GM18861 (cell line): ENCODE measurements around the gene ADAMTS6.
"Not testable (repeated sequence)": the region's sequence is repeated elsewhere in the genome, so short reads cannot be mapped to it uniquely, and the experiment has no call there.

Experiments
- ATAC-seq: cut with Tn5 transposase; IDR thresholded peaks from one replicate; pipeline ENCODE4 v1.9.1; 2021; ENCODE audit not compliant: unreplicated experiment

The ADAMTS6 gene

DNA sequence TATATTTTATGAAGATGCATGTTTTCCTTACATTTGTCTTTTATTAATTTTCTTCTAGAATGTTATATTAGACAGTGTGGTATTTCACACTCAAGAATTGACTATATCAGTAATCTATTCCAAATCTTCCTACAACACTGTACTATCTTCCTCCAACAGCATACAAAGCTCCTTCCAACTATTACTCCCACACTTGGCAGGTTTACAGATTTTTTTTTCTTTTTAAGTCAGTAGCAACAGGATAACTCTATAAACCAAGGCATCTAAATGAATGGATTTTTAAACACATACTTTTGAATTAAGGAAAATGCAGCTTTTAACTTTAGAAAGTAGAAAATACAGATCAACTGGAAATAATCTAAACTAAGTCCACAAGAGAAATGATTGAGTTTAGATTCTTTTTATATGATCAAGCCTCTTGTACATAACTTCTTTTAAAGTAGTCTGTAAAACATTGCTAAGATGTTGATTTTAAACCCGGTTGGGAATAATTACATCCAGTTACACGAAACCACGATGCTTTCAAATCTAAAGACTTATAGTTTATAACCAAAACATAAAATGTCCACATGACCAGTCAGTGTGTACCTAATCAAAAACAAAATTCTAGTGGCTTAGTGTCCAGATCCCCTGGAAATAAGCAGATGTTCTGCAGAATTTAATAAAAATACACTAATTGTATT lies 281.6 kb downstream of the ADAMTS6 start:
- no peak for ATAC-seq

DNA sequence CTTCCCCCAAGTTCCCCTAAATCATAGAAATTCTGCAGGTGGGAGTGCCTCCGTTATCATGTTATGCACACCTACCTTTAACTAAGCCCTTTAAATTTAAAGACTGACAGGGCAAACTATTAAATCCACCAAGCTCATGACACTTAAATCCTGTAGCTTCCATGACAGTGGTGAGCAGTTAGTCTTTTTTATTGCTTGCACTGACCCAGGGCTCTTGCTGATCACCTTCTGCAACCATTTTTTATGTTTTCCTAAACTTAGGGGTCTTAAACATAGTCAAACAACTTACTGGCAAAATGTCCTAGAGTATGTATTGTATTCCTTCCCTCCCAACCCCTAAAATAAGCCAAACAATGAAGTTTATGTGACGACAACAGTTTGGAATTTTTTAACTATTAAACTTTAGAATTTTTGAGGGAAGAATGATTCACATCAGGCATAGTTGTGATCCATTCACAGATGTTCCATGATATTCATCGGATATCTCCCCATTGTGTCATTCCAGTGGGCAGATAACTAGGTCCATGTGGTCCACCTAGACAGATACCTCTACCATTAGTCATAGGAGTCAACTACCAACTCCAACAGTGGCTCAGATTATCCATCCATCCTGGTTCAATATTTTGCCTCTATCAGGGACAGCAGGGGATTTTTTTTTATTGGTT lies 283.1 kb downstream of the ADAMTS6 start:
- ATAC-seq = no peak

DNA sequence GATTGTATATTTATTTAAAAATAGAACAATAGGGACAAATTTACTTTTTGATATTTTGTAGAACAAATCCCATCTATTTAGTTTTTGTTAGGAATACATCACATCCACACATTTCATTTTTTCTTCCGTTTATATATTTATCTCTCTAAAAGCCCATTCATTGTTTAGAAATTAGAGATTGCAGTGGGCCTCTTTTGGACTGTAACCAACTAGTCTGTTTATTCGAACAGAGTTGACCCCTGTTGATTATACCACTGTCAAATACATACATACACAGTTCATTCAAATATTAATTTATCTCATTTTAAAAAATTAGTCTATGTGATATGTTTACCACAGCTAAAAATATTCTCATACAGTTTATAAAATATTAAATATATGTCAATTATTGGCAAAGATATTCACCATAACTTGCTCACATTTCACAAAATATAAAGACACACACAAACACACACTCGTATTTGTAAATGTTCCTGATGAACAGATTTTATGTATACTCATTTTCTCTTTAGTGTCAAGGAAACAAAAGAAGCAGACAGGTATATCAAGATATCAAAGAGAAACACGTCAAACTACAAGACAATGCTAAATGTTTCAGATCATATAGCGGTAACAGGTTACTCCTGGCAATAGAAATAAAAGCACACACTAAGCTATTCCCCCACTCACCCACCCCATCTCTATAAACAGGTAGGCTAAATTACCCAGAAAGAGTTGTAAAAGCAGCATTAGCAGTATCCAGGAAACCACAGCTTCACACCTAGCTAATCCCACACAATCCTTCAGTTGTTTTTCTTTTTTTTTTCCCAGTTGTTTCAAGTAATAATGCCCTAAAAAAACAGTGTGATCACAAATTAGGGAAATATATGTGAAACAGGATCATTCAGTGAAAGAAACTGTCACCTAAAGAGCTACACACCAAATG lies 283.9 kb downstream of the ADAMTS6 start:
- no peak for ATAC-seq

DNA sequence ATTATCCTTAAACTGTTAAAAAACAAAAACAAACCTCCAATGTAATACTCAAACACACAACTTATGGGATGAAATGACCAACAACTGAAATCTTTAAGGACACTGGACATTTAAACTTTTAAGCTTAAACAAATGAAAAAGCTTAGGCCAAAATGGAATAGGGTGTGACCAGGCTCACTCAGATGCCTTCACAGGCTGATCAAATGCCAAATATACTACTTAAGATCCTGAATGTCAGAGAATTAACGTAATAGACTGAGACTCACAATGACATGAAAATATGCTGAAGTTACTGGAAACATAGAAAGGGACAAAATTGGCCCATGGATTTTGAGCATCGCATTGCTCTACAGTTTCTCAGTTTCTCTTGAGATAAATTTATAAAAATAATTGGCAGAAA lies 286.8 kb downstream of the ADAMTS6 start:
- ATAC-seq = no peak

DNA sequence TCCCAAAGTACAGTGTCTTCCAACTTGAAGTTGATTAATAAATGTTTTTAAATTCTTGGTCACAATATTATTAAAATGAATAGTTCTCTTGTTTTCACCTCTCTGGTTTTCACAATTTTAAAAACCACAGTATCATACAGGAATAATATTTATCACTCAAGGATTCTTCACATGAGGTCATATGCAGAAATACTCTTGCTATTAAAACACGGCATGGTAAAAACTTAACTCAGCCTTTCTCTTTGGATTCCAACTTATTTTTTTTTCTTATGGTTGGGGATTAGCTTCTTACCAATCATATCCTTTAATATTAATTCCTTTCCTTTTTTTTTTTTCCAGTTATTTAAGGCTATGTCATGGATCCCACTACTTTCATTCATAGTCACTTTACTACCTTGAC lies 289.4 kb downstream of the ADAMTS6 start:
- no peak for ATAC-seq

DNA sequence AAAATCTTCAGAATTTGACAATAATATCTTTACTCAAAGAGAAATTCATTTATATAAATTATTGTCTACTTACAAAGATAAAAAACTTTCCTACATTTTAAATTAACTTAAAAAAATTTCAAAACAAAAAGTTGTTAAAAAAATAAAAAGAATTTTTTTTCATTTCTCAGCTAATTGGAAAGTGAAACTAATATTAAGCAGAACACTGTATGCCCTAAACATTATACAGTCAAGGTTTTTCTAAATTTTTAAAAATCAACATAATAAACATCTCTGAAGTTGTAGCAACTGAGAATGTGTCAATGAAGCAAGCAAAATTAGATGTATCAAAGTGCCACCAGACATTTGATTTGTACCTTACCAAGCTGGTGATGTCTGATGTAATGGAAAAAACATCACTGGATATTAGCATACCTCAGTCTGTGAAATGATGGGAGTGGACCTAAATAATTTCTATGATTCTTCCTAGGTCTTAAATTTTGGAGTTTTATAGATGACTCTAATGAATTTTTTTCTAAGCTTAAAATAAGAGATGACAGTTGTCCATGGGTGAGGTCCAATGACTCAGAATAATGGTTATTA lies 290.1 kb downstream of the ADAMTS6 start:
- ATAC-seq = no peak

DNA sequence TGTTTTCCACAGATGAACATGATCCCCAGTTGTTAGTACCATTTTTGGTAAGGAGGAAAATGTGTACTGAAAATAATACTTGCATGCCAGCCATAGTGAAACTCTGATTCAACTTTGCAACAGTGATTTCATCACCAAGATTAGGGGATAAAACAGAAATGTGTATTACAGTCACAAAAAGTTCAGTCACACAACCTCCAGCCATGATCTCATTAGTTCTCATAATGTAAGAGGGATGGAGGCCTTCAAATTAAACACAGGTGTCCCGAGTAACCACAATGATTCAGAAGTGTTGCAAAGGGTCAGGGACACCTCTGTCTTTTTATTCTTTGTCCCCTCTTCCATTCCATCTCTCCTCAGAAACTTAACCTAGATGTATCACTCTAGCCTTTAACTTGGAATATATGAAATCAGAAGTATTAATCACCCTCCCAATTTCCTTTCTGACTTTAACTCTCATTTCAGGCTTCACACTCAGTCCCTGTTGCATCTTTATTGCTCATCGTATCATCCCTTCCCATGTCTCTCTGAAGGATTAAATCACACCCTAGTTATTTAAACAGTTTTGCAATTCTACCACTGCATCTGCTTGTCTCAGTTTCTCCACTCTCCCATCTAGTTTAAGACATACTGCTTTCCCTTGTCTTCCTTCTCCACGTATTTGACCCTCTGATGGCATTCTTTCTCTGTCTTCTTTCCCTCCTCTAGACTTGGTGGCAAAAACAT lies 291.2 kb downstream of the ADAMTS6 start:
- ATAC-seq = no peak

DNA sequence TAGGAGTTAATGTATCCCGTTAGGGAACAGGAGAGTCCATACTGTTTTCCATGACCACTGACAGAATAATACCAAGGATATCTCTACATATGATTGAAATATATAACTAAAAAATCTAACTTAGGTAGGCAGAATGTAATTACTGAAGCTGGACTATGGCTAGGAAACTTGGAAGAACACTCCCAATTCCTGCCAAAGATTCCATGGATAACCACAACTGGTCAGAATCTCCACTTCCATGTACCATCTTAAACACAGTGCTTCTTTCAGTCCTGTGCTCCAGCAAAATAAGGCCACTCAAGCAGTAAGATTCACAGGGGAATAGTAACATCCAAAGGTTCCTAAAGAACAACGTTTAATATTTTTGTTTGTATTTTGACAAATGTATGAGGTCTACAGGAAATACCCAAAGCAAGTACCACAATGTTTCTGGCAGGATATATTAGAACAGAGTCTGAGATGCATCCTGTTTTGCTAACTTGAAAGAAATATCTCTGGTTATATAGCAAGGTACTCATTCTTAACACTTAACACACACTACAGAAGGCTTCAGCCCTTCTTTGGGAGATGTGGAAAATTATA lies 295.0 kb downstream of the ADAMTS6 start:
- no peak for ATAC-seq

DNA sequence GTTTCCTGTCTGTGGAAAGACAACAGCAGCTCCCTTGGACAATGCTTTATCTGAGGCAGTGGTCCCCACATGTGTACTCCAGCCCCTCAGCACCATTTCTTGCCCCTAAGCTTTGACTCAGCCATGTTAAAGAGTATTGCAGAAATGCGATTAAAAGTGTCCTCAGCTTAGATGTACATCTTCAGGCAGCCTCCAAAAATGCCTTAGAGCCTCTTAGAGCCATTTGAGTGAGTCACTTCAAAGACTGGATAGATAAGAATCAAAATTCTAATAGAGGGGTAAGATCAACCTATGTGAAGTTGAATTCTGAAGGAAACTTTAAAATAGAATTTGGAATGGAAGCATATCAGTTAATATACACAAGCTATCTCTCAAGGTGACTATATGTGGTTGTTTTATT lies 296.3 kb downstream of the ADAMTS6 start:
- ATAC-seq = no peak

DNA sequence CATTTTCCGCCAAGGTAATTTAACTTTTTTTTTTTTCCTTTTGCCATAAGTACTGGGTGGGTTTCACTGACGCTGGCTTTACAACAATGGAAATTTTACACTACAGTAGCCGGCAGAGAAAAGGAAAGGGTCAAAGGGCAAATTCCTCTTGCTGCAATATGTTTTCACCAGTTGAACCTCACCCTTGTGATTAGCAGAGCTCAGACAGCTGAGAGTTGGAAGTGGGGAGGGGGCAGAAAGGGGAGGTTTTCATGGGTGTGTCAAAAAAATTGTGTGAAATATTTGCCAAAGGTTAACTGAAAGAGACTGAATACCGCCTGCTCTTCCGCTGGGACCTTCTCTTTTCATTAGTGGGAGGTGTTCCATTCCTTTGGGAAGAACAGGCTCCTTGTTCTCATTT lies 296.9 kb downstream of the ADAMTS6 start:
- ATAC-seq = no peak

DNA sequence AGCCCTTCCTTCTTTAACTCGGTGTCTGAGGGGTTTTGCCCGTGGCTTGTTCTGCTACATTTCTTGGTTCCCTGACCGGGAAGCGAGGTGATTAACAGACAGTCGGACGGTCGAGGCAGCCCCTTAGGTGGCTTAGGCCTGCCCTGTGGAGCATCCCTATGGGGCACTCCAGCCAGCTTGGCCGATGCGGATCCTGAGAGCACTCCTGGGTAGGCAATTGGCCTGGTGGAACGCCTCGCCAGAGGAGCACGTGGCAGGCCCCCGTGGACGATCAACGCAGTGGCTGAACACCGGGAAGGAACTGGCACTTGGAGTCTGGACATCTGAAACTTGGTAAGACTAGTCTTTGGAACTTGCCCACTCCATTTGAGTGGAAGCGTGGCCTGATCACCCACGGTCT lies 307.5 kb downstream of the ADAMTS6 start:
- ATAC-seq = not testable (repeated sequence)

DNA sequence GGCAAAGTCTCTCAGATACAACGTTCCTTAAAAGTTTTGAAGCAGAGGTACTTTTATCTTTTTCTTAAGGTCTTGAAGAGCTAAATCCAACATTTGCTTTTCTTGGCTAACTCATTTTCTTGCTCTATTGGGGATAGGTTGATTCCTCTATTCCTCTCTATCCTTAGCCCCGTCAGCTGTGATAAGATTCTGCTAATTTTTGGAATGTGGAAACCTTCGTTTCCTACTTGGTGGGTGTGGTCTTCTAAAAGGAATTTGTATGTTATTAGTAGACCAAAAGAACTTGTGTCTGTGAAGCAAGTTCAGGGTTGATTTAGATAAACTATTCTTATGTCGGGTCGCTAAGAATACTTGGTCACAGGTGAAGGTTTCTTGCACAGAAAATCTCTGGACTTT lies 308.6 kb downstream of the ADAMTS6 start:
- ATAC-seq = no peak

DNA sequence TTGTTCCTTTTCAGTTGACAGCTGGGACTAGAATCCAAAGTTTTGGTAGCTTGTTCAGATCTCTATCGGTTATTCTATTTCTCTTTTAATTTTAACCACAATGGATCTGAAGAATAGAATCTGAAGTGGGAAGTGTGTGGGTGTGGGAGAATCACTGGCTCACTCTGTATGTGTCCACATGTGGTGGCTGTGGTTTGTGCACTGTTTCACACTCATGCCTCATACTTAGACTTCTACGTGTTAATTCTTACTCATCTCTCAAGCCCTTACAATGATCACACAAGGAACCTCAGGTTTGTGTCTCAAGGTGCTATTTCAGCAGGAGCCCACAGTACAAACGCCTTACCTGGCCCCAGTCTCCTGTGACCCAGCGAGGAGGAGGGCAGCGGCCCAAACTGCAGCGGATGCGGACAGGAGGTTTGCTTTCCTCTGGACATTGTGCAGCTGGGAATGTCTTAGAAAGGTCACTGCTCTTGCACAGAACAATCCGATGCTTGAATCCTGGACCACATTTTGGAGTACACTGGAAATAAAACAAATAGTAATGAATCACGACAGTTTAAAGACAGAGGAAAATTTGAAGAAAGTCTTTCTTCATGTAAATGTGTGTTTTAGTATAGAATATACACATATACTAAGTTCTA lies 309.1 kb downstream of the ADAMTS6 start:
- ATAC-seq = peak; percentile 99

DNA sequence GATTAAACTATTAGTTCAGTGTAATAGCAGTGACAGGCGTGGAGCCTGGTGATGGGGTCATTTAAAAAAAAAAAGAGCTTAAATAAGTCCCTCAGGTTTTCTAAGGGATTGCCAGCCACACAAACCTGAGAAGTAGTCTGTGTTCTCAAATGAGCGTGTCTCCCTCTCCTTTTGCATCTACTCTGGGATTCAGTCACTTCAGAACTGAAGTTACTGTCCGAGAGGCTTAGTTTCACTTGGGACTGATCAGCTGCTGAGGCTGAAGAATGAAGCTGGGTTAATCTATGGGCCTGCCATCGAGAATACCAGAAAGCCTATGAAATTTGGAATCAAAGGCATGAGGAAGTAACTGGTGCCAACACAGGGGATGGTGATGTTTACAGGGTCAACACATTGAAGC lies 310.1 kb downstream of the ADAMTS6 start:
- no peak for ATAC-seq

DNA sequence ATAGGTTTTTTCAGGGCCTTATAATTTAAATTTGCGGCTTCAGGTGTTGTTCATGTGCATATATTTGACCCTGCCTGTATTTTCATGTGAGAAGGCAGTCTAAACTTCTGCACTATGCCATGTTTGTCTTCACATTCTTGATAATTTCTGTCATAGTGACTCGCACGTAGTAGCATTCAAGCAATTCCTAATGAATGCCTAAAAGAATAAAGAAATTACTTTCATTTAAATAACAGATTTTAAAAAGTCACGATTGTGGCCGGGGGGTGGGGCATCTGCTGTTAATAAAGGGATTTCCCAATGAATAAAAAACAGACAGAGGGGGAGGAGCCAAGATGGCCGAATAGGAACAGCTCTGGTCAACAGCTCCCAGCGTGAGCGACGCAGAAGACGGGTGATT lies 318.0 kb downstream of the ADAMTS6 start:
- ATAC-seq = no peak

DNA sequence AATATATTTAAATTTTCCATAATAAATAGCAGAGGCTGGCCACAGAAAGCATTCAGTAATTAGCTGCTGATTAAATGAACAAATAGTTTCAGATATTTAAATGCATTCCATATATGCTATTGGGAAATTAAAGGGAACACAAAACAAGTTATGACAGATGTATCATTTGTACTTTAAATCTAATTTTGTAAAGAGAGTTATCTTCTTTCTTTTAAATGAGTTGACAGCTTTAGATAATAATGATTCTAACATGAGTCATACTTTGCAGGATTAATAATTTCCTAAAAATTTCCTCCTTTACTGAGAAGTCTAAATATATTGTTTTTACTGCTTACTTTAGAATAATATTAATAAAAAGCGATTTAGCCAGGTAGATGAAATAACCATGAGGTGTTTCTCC lies 320.1 kb downstream of the ADAMTS6 start:
- ATAC-seq = no peak

DNA sequence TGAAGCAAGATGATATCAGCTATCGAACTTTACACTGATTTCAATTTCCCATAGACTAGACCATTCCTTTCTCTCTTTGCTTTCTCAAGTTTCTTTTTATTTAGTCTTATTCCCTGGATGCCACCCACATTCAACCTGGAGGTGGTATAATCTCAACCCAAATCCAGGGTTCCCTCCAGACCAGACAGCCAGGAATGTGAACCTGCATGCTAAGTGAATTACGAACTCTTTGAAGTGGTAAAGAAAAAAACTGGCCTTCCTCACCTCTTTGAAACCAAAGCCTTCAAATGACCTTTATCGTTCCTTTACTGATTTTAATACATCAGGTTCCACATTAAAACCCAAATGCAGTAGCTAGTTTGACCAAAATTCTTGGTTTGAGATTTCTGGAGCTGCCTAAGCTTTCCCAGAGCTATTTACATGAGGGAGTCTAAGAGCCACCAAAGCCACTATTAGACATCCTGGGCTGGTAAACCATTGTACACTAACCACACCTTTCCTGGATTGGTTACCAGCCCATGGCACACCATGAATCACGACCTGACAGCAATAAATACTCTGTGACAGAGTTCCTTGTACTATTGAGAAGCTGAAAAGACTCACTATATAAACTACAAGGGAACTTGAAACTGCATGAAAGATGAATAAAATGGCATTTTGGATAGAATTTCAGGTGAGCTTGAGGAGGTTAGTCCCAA lies 323.7 kb downstream of the ADAMTS6 start:
- ATAC-seq = no peak

DNA sequence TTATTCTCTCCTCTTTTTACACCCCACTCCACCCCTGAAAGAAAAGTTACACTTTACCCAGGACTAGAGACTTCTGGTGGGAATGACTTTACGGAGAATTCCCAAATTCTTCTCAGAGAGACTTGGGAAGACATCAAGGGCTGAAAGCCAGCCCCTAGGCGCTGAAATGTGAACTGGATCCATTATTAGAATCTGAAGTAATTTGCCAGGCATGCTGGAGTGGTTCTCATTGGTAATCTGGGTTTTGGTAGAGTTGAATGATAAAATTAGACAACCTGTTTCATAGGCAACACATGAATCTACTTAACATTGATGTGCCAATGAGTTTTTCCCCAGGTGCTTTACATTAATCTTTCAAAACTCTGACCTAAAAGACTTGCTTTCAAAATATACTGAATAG lies 324.8 kb downstream of the ADAMTS6 start:
- ATAC-seq = no peak

DNA sequence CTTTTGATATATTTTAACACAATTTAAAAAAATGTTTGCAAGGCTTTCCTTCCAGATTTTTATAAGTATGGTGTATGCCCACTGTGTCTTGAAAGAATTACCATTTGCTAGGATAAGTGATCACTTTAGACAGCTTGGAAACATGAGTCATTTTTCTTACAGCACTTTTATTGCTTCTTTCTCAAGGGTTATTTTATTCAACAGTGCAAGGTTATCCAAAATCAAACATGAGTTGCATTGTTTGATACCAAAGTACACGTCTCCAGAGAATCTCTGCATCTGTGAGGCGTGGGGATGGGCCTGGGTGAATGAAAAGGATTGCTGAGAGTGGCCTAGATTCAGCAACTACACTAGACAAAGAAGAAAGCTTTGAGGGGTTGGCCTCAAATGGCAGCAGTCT lies 329.6 kb downstream of the ADAMTS6 start:
- ATAC-seq = no peak
